ENCODE data around the gene MBOAT2. TPM values are rescaled to one million over a fixed set of nuclear protein-coding genes. Genes with fewer than 3 reads are reported as not detected.

The MBOAT2 gene
- total and polyA plus RNA-seq, 12 donors = 0.24 to 9.6 (median 2.3) TPM

DNA sequence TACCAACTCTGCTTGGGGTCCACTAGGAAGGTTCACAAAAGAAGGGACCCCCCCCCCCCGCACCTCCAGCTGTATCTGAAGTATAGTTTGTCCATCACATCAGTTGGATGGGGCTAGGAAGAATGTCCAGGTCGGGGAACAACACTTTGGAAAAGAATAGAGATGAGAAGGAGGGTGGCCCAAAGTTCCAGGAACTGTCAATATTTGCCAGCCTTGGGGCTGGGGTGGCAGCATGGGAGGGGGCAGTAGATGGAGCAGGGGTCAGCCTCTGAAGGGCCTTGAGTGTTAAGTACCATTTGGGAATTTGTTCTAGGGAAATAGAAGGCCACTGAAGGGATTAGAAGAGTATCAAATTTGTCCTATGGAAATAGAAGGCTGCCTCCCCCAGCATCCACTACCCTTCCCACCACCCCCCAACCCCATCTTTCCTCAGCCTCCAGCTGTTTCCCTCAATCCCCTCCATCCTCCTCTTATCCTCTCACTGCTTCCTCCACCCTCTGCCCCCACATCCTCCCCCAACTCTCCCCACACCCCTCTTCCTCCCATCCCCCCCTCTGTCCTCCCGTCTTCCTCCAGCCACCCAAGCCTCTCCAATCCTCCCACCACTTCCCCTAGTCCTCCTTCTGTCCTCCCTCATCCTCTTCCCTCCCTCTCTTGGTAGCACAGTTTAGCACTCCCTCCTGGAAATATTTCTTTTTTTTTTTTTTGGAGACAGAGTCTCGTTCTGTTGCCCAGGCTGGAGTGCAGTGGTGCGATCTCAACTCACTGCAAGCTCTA lies 164.1 kb downstream of the MBOAT2 start:
- DNase-seq = no peak
- no peak overlapping the region for H3K4me3 ChIP-seq
- TF ChIP-seq, protein P1, sequence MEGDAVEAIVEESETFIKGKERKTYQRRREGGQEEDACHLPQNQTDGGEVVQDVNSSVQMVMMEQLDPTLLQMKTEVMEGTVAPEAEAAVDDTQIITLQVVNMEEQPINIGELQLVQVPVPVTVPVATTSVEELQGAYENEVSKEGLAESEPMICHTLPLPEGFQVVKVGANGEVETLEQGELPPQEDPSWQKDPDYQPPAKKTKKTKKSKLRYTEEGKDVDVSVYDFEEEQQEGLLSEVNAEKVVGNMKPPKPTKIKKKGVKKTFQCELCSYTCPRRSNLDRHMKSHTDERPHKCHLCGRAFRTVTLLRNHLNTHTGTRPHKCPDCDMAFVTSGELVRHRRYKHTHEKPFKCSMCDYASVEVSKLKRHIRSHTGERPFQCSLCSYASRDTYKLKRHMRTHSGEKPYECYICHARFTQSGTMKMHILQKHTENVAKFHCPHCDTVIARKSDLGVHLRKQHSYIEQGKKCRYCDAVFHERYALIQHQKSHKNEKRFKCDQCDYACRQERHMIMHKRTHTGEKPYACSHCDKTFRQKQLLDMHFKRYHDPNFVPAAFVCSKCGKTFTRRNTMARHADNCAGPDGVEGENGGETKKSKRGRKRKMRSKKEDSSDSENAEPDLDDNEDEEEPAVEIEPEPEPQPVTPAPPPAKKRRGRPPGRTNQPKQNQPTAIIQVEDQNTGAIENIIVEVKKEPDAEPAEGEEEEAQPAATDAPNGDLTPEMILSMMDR (IDR thresholded peaks at IDR 0.05) = no peak
- no peak for TF ChIP-seq POLR2A (IDR thresholded peaks at IDR 0.05)
- peaks cover 7 to 24% of the 10 kb centered on the region in 2 donors for H3K4me1 ChIP-seq (replicated peaks in 1 of 2)
- no peaks in the 10 kb centered on the region for H3K36me3 ChIP-seq (replicated peaks in 1 of 2)
- no peaks in the 10 kb centered on the region for H3K27me3 ChIP-seq
- intact Hi-C loops (cut with DNase I) = no loop called here
- H3K9me3 ChIP-seq (replicated peaks in 1 of 3) = no peaks in the 10 kb centered on the region
- 72 to 82% (median 74%) methylated on average over 5 of the region's 5 CpGs for WGBS, 4 donors
- H3K27ac ChIP-seq = no peak overlapping the region

DNA sequence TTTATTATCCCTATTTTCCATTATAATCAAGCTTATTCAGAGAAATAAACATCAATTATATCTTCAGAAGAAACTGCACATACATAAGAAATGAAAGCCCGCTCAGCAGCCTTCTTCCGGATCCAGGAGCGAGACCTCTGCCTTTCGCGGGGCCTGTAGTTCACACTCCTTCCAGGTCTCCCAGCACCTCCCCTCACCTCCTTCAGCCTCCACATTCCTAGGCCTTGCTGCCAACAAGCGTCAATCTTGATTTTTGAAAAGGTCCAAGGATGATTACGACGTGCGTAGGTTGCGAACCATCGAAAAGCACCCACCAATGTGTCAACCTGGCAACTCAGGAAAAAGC lies 165.7 kb downstream of the MBOAT2 start:
- DNase-seq = peak in 2 of 7 donors; percentile 31 to 38
- H3K36me3 ChIP-seq (replicated peaks in 1 of 2) = no peaks in the 10 kb centered on the region
- TF ChIP-seq, protein P1 (IDR thresholded peaks at IDR 0.05) = no peak
- TF ChIP-seq POLR2A (IDR thresholded peaks at IDR 0.05) = no peak
- WGBS, 4 donors = 51 to 73% (median 65%) methylated on average over 11 of the region's 11 CpGs
- H3K27me3 ChIP-seq = no peaks in the 10 kb centered on the region
- peaks cover 7 to 24% of the 10 kb centered on the region in 2 donors for H3K4me1 ChIP-seq (replicated peaks in 1 of 2)
- peak overlapping the region in 2 of 4 donors; percentile 82 to 84 for H3K4me3 ChIP-seq
- intact Hi-C loops (cut with DNase I) = no loop called here
- H3K27ac ChIP-seq = peak overlapping the region in 2 of 5 donors; percentile 29 to 41
- no peaks in the 10 kb centered on the region for H3K9me3 ChIP-seq (replicated peaks in 1 of 3)

DNA sequence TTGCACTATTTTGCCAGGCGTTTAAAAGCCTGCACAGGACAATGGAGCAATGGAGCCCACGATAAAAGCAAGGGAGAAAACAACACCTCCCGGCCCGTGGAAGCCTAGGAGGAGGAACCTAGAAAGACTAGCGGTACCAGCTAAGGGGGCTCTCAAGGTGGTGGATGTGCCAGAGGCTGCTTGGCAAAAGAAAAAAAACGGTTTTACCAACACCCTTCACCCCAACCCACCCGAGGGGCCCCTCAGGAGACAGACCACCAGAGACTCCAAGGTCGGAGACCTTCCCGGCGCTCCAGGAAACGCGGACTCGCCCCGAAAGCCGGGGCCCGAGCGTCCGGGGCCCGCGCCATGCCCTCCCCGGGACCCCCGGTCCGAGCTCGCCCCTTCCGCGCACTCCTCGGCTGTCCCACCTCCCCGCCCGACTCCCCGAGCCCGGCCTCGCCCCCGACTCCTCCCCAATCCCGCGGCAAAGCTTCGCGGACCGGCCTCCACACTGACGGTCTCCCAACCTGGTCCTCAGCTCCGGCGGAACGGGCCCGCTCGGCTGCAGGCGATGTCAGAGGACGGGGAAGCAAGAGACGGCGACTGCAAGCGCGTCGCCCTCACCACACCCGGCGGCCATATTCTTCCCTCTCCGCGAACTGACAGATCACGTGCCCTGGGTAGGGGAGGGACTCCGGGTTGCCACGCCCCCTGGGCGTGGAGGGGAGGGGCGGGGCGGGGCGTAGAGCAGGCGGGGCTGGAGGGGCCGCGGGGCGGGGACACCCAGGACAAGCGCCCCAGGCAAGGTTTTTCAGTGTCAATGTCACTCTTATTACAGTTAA lies 166.3 kb downstream of the MBOAT2 start, which contains the start of gene KIDINS220:
KIDINS220 (minus strand) TSS at position 643 of the 824 bp plus-strand sequence. CDS start 10,520 bp downstream, outside the sequence.
- Histone ChIP-seq H3K36me3 (replicated peaks in 1 of 2) (no peaks in the 10 kb centered on the region), H3K9me3 (replicated peaks in 1 of 3) (no peaks in the 10 kb centered on the region), H3K27me3 (no peaks in the 10 kb centered on the region), H3K27ac (peak within 1 kb of the TSS in 4 of 5 donors; percentile 64 to 81 (median 78)), H3K4me3 (peak within 1 kb of the TSS; percentile 66 to 93 (median 83)), H3K4me1 (replicated peaks in 1 of 2) (peaks cover 8 to 28% of the 10 kb centered on the region in 2 donors)
- 0 to 3% (median 0%) methylated on average over 20 to 67 of the region's 67 CpGs for WGBS, 4 donors
- DNase-seq = peak; percentile 84 to 93 (median 86)
- intact Hi-C loops (cut with DNase I) = no loop called here
- TF ChIP-seq, protein P1 (IDR thresholded peaks at IDR 0.05) = no peak
- peak; percentile 45 to 76 for TF ChIP-seq POLR2A (IDR thresholded peaks at IDR 0.05)

DNA sequence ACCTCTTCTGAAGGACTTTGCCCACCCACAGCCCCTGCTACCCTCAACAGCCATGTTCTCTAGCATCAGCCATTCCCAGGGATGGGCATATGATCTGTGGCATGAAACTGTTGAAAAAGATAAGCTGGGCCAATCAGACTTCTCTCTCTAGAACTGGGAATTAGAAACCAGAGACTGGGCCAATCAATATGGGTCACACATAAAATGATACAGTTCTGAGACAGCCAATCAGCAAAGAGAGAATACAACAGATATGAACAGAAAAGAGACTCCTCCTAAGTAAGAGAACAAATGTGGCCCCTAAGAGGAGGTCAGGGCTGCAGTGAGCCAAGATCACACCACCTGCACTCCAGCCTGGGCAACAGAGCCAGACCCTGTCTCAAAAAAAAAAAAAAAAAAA lies 168.2 kb downstream of the MBOAT2 start:
- DNase-seq = no peak
- intact Hi-C loops (cut with DNase I) = no loop called here
- H3K27me3 ChIP-seq = no peaks in the 10 kb centered on the region
- H3K36me3 ChIP-seq (replicated peaks in 1 of 2) = no peaks in the 10 kb centered on the region
- H3K4me1 ChIP-seq (replicated peaks in 1 of 2) = peaks cover 19 to 40% of the 10 kb centered on the region in 2 donors
- no peak for TF ChIP-seq POLR2A (IDR thresholded peaks at IDR 0.05)
- TF ChIP-seq, protein P1 (IDR thresholded peaks at IDR 0.05) = no peak
- no peak overlapping the region for H3K27ac ChIP-seq
- H3K9me3 ChIP-seq (replicated peaks in 1 of 3) = no peaks in the 10 kb centered on the region
- H3K4me3 ChIP-seq = no peak overlapping the region

All from adrenal gland (tissue), 12 donors.